Nephron (organoid): ENCODE results near the gene ZGPAT.

ENCODE experiments used
- H3K27ac Mint-ChIP-seq, 3 experiments: 2 replicates each; pipeline ENCODE4 v1.8.0; 2020; ENCODE audit warnings: mixed read lengths in 3 of 3, mild to moderate bottlenecking in 2 of 3, moderate library complexity in 1 of 3
- H3K27me3 Mint-ChIP-seq: 2 replicates; pipeline ENCODE4 v1.8.0; 2021; ENCODE audit warnings: low read depth, mild to moderate bottlenecking, moderate library complexity, mixed read lengths
- H3K36me3 Mint-ChIP-seq: 2 replicates; pipeline ENCODE4 v1.8.0; 2020; ENCODE audit warnings: low read depth, mixed read lengths
- H3K4me1 Mint-ChIP-seq: 2 replicates; pipeline ENCODE4 v1.8.0; 2020; ENCODE audit warnings: mixed read lengths
- H3K4me3 Mint-ChIP-seq, 3 experiments: 2 replicates each; pipeline ENCODE4 v1.8.0; 2020; ENCODE audit warnings: mild to moderate bottlenecking in 3 of 3, mixed read lengths in 3 of 3, moderate library complexity in 2 of 3
- H3K9me3 Mint-ChIP-seq: 2 replicates; pipeline ENCODE4 v1.8.0; 2020; ENCODE audit warnings: mixed read lengths
- CTCF ChIP-seq, 3 experiments: fragments of 200-600 bp; sonication (generic); IDR thresholded peaks; one replicate each; pipeline ENCODE4 v1.5.0; 2021; ENCODE audit warnings: antibody characterized with exemption in 3 of 3; ENCODE audit not compliant: unreplicated experiment in 3 of 3

Gene ZGPAT

GRCh38 chr20:63693733-63694583 is 13.9 kb upstream of the ZGPAT start:
- H3K36me3 Mint-ChIP-seq, result peaks cover 8% of the 10 kb centered on the region
- no peaks in the 10 kb centered on the region for H3K9me3 Mint-ChIP-seq
- no peaks in the 10 kb centered on the region for H3K4me1 Mint-ChIP-seq
- no peak overlapping the region for H3K4me3 Mint-ChIP-seq
- H3K27me3 Mint-ChIP-seq, result peaks cover 3% of the 10 kb centered on the region
- TF ChIP-seq CTCF (IDR thresholded peaks at IDR 0.05; ENCODE audit: unreplicated experiment in 3 of 3), result no peak
- no peak overlapping the region for H3K27ac Mint-ChIP-seq

- Mint-ChIP-seq H3K9me3 (no peaks in the 10 kb centered on the region), H3K4me3 (no peak overlapping the region), H3K27me3 (peaks cover 3% of the 10 kb centered on the region), H3K4me1 (no peaks in the 10 kb centered on the region), H3K27ac (no peak overlapping the region), H3K36me3 (peaks cover 8% of the 10 kb centered on the region)
- no peak for TF ChIP-seq CTCF (IDR thresholded peaks at IDR 0.05; ENCODE audit: unreplicated experiment in 3 of 3)
Observed at GRCh38 chr20:63694584-63695423, 13.0 kb upstream of the ZGPAT start.

- Mint-ChIP-seq H3K4me3 (no peak overlapping the region), H3K36me3 (peaks cover 8% of the 10 kb centered on the region), H3K4me1 (no peaks in the 10 kb centered on the region), H3K27me3 (peaks cover 3% of the 10 kb centered on the region), H3K27ac (no peak overlapping the region), H3K9me3 (no peaks in the 10 kb centered on the region)
- TF ChIP-seq CTCF (IDR thresholded peaks at IDR 0.05; ENCODE audit: unreplicated experiment in 3 of 3), result no peak
Observed at GRCh38 chr20:63695424-63696305, 12.2 kb upstream of the ZGPAT start.

GRCh38 chr20:63696306-63696627 is 11.6 kb upstream of the ZGPAT start:
- no peak for TF ChIP-seq CTCF (IDR thresholded peaks at IDR 0.05; ENCODE audit: unreplicated experiment in 3 of 3)
- Mint-ChIP-seq H3K4me1 (no peaks in the 10 kb centered on the region), H3K27me3 (peaks cover 3% of the 10 kb centered on the region), H3K27ac (no peak overlapping the region), H3K9me3 (no peaks in the 10 kb centered on the region), H3K4me3 (peak overlapping the region in 1 of 3 experiments; percentile 21), H3K36me3 (peaks cover 8% of the 10 kb centered on the region)

- Mint-ChIP-seq H3K27ac (no peak within 1 kb of the TSS), H3K9me3 (no peaks in the 10 kb centered on the region), H3K4me1 (no peaks in the 10 kb centered on the region), H3K4me3 (peak within 1 kb of the TSS in 1 of 3 experiments; percentile 21), H3K36me3 (peaks cover 8% of the 10 kb centered on the region), H3K27me3 (peaks cover 3% of the 10 kb centered on the region)
- no peak for TF ChIP-seq CTCF (IDR thresholded peaks at IDR 0.05; ENCODE audit: unreplicated experiment in 3 of 3)
Observed at GRCh38 chr20:63696628-63697356, 11.0 kb upstream of the ZGPAT start, which contains the start of gene TNFRSF6B. Gene TNFRSF6B, plus strand, starts transcription at chr20:63696652. Its CDS starts 116 bp downstream, at chr20:63696768.
